H1 (cell line): ENCODE data around the gene OR1E1. TPM values are rescaled to one million over a fixed set of nuclear protein-coding genes. Genes with fewer than 3 reads are reported as not detected.

Experiments used
- CTCF ChIA-PET: fragments of 300-600 bp; sonication (Branson Sonifier 250); formaldehyde crosslinking; loops from one replicate; lab custom pipeline; 2021; ENCODE audit not compliant: partially characterized antibody; lab: Charles Lee
- POLR2A ChIA-PET: fragments of 300-600 bp; sonication (Branson Sonifier 250); formaldehyde crosslinking; loops from one replicate; lab custom pipeline; 2021; ENCODE audit warnings: inconsistent platforms; ENCODE audit not compliant: partially characterized antibody; lab: Charles Lee
- DNase-seq, 2 experiments: peaks; one replicate each; pipeline versions ENCODE4 v3.0.0 to v3.0.0-alpha.2; 2010 to 2022; ENCODE audit warnings: low spot score in 2 of 2, low read depth in 1 of 2, mixed read lengths in 1 of 2
- FAIRE-seq: peaks from 2 replicates; lab custom pipeline; 2011; peaks lifted over from hg19 to GRCh38; lab: Jason Lieb, UNC
- H2AFZ ChIP-seq: 2 replicates; pipeline ENCODE4 v1.8.1; 2012; ENCODE audit warnings: low read length, inconsistent platforms
- H2AK5ac ChIP-seq: 2 replicates; pipeline ENCODE4 v1.6.1; 2013; ENCODE audit warnings: low read depth, low read length
- H2BK120ac ChIP-seq: replicated peaks from 2 replicates; pipeline ENCODE3; 2013; ENCODE audit warnings: low read depth, low read length, inconsistent platforms
- H2BK12ac ChIP-seq: 2 replicates; pipeline ENCODE4 v1.6.1; 2013; ENCODE audit warnings: low read depth, low read length
- H2BK15ac ChIP-seq: 2 replicates; pipeline ENCODE4 v1.6.1; 2013; ENCODE audit warnings: low read length
- H2BK20ac ChIP-seq: 2 replicates; pipeline ENCODE4 v1.6.1; 2013; ENCODE audit warnings: low read length
- H2BK5ac ChIP-seq: 2 replicates; pipeline ENCODE4 v1.6.1; 2013; ENCODE audit warnings: low read depth, low read length
- H3K14ac ChIP-seq: 2 replicates; pipeline ENCODE4 v1.6.1; 2013; ENCODE audit warnings: inconsistent platforms; ENCODE audit not compliant: insufficient read length
- H3K18ac ChIP-seq: 2 replicates; pipeline ENCODE4 v1.6.1; 2013; ENCODE audit warnings: low read length; ENCODE audit errors: extremely low read depth
- H3K23ac ChIP-seq: 2 replicates; pipeline ENCODE4 v1.6.1; 2013; ENCODE audit warnings: inconsistent platforms; ENCODE audit not compliant: insufficient read length
- H3K23me2 ChIP-seq: 2 replicates; pipeline ENCODE4 v1.6.1; 2013; ENCODE audit warnings: low read depth, low read length
- H3K27ac ChIP-seq: 2 replicates; pipeline ENCODE4 v1.6.1; 2011; ENCODE audit warnings: low read depth, low read length, inconsistent platforms
- H3K27me3 ChIP-seq, 4 experiments: replicated peaks in 1 of 4; 1 replicate in 1 of 4; 2 replicates in 3 of 4; pipeline versions ENCODE4 v1.6.1 to v1.8.1; 2011 to 2013; ENCODE audit warnings: low read length in 3 of 4, mild to moderate bottlenecking in 3 of 4, inconsistent platforms in 2 of 4, mixed read lengths in 2 of 4, moderate library complexity in 1 of 4; ENCODE audit not compliant: control insufficient read depth in 3 of 4, insufficient read depth in 3 of 4; ENCODE audit errors: extremely low read depth in 1 of 4
- H3K36me3 ChIP-seq, 4 experiments: 2 replicates each; pipeline versions ENCODE4 v1.6.1 to v1.8.1; 2011 to 2013; ENCODE audit warnings: mild to moderate bottlenecking in 4 of 4, low read length in 3 of 4, moderate library complexity in 2 of 4, control low read depth in 1 of 4, inconsistent platforms in 1 of 4; ENCODE audit not compliant: insufficient read depth in 4 of 4, control insufficient read depth in 2 of 4
- H3K4ac ChIP-seq: replicated peaks from 2 replicates; pipeline ENCODE3; 2013; ENCODE audit warnings: low read length, low read depth, mixed read lengths, inconsistent platforms; ENCODE audit not compliant: insufficient read length
- H3K4me1 ChIP-seq, 4 experiments: replicated peaks in 1 of 4; 1 replicate in 1 of 4; 2 replicates in 3 of 4; pipeline versions ENCODE4 v1.6.1 to v1.8.1; 2011 to 2013; ENCODE audit warnings: low read length in 3 of 4, inconsistent platforms in 2 of 4, mixed read lengths in 1 of 4; ENCODE audit not compliant: insufficient read depth in 4 of 4, control insufficient read depth in 3 of 4
- H3K4me2 ChIP-seq, 2 experiments: 2 replicates each; pipeline versions ENCODE4 v1.6.1 to v1.8.1; 2011 to 2013; ENCODE audit warnings: low read depth in 2 of 2, low read length in 2 of 2, control low read depth in 1 of 2, inconsistent platforms in 1 of 2, mild to moderate bottlenecking in 1 of 2; ENCODE audit not compliant: insufficient read depth in 1 of 2
- H3K4me3 ChIP-seq, 4 experiments: fragments of 200-600, 300-600 bp in 1 of 4; sonication (generic), shearing (Covaris generic), sonication (Bioruptor Twin) in 1 of 4; 2 replicates each; pipeline versions ENCODE4 v1.5.1 to v1.8.1; 2011 to 2016; ENCODE audit warnings: low read length in 4 of 4, low read depth in 3 of 4, control low read depth in 2 of 4, inconsistent platforms in 2 of 4, mild to moderate bottlenecking in 2 of 4, mixed read lengths in 1 of 4, moderate library complexity in 1 of 4; ENCODE audit not compliant: insufficient read depth in 2 of 4; ENCODE audit errors: extremely low read depth in 1 of 4
- H3K56ac ChIP-seq: replicated peaks from 2 replicates; pipeline ENCODE3; 2013; ENCODE audit warnings: low read depth, mild to moderate bottlenecking, mixed read lengths, low read length, inconsistent platforms; ENCODE audit not compliant: insufficient read length
- H3K79me1 ChIP-seq: 2 replicates; pipeline ENCODE4 v1.6.1; 2013; ENCODE audit warnings: low read depth, low read length, control low read depth
- H3K79me2 ChIP-seq, 2 experiments: 2 replicates each; pipeline versions ENCODE4 v1.6.1 to v1.8.1; 2012 to 2013; ENCODE audit warnings: low read length in 2 of 2, mild to moderate bottlenecking in 2 of 2, inconsistent platforms in 1 of 2; ENCODE audit not compliant: insufficient read depth in 2 of 2, control insufficient read depth in 1 of 2
- H3K9ac ChIP-seq, 4 experiments: replicated peaks in 1 of 4; 1 replicate in 1 of 4; 2 replicates in 3 of 4; pipeline versions ENCODE4 v1.6.1 to v1.8.1; 2011 to 2013; ENCODE audit warnings: low read depth in 3 of 4, low read length in 3 of 4, control low read depth in 2 of 4, mild to moderate bottlenecking in 2 of 4, moderate library complexity in 2 of 4, inconsistent platforms in 1 of 4; ENCODE audit errors: extremely low read depth in 1 of 4
- H3K9me3 ChIP-seq, 2 experiments: 2 replicates each; pipeline versions ENCODE4 v1.6.1 to v1.8.1; 2012 to 2013; ENCODE audit warnings: mild to moderate bottlenecking in 2 of 2, moderate library complexity in 2 of 2, control low read depth in 1 of 2, inconsistent platforms in 1 of 2, low read depth in 1 of 2, low read length in 1 of 2, mixed read lengths in 1 of 2; ENCODE audit not compliant: insufficient read depth in 2 of 2
- H4K20me1 ChIP-seq, 2 experiments: replicated peaks in 1 of 2; 2 replicates each; pipeline versions ENCODE3 to v1.8.1; 2011 to 2013; ENCODE audit warnings: inconsistent platforms in 2 of 2, low read length in 2 of 2, mild to moderate bottlenecking in 1 of 2; ENCODE audit not compliant: insufficient read depth in 2 of 2, control insufficient read depth in 1 of 2
- H4K5ac ChIP-seq: 2 replicates; pipeline ENCODE4 v1.6.1; 2013; ENCODE audit warnings: low read length, low read depth, mixed read lengths, inconsistent platforms; ENCODE audit not compliant: insufficient read length
- H4K8ac ChIP-seq: 2 replicates; pipeline ENCODE4 v1.8.0; 2013; ENCODE audit warnings: mild to moderate bottlenecking, moderate library complexity, low read length, inconsistent platforms; ENCODE audit not compliant: insufficient read depth; ENCODE audit errors: extremely low read depth
- H4K91ac ChIP-seq: replicated peaks from 2 replicates; pipeline ENCODE3; 2013; ENCODE audit warnings: low read length, mixed read lengths, inconsistent platforms; ENCODE audit not compliant: insufficient read length
- KDM1A ChIP-seq: fragments of 200-600, 300-600 bp; sonication (generic); IDR thresholded peaks from 2 replicates; pipeline ENCODE4 v1.7.1; 2016; ENCODE audit warnings: mild to moderate bottlenecking, low read length, borderline replicate concordance
- POLR2AphosphoS5 ChIP-seq: IDR thresholded peaks from 2 replicates; pipeline ENCODE4 v1.6.1; 2011; ENCODE audit warnings: low read depth, low read length
- SP1 ChIP-seq: IDR thresholded peaks from 2 replicates; pipeline ENCODE4 v1.6.1; 2011; ENCODE audit warnings: low read depth, low read length
- SP2 ChIP-seq: IDR thresholded peaks from 2 replicates; pipeline ENCODE4 v1.6.1; 2012; ENCODE audit warnings: mild to moderate bottlenecking, low read length, inconsistent platforms
- TEAD4 ChIP-seq: IDR thresholded peaks from 2 replicates; pipeline ENCODE4 v1.6.1; 2012; ENCODE audit warnings: low read depth, low read length, inconsistent platforms, mixed read lengths
- WGBS, 2 experiments: shearing (Covaris generic) in 1 of 2; methylation state at CpG; one replicate each; pipeline versions ENCODE4 v1.1.6 to v1.1.7; 2013 to 2015; ENCODE audit warnings: low lambda C conversion rate in 2 of 2, mixed read lengths in 2 of 2, inconsistent platforms in 1 of 2, low coverage in 1 of 2, missing lambda C conversion rate in 1 of 2; ENCODE audit not compliant: insufficient replicate concordance in 2 of 2, insufficient coverage in 1 of 2, insufficient read length in 1 of 2; ENCODE audit errors: extremely low coverage in 1 of 2, missing lambda C conversion rate in 1 of 2; 5-methylcytosine and 5-hydroxymethylcytosine counted together
- polyA plus RNA-seq, 7 experiments: library from polyadenylated mRNA; depleted of rRNA in 3 of 7; stranded (reverse) in 5 of 7; unstranded in 2 of 7; fragments of >200 nt in 5 of 7; fragments of 200-250 nt in 2 of 7; gene quantifications; 1 replicate in 5 of 7; 2 replicates in 1 of 7; 4 replicates in 1 of 7; pipeline versions ENCODE4 v1.2.1 to v1.2.3, GENCODE V29; 2011 to 2013; ENCODE audit warnings: missing spikeins in 2 of 7, mixed read lengths in 2 of 7
- total RNA-seq: library from RNA; stranded (reverse); fragmentation: NEBNext Ultra II Directional; extraction: Animal tissue kit (Norgen Biotek cat#: 25700); gene quantifications from 2 replicates; pipeline ENCODE4 v1.2.1, GENCODE V29; 2021

OR1E1 gene
- total and polyA plus RNA-seq, 2 of the 8 experiments (the other 6 are each of a cell fraction or from before 2014, with no cell fraction given) = not detected

GRCh38 chr17:3411070-3411469 is 12.9 kb upstream of the OR1E1 start, which contains the start of gene OR3A3:
OR3A3 (plus strand) TSS chr17:3411370.
- Histone ChIP-seq H3K27me3 (no peaks in the 10 kb centered on the region), H3K14ac (no peak within 1 kb of the TSS), H3K4me3 (no peak within 1 kb of the TSS), H3K4me1 (no peaks in the 10 kb centered on the region), H3K23me2 (no peaks in the 10 kb centered on the region), H4K20me1 (no peaks in the 10 kb centered on the region), H4K91ac (no peak within 1 kb of the TSS), H3K79me2 (no peaks in the 10 kb centered on the region), H2BK12ac (no peak within 1 kb of the TSS), H2BK20ac (no peak within 1 kb of the TSS), H3K9me3 (peaks cover 18 to 19% of the 10 kb centered on the region in 2 experiments), H2BK5ac (no peak within 1 kb of the TSS), H3K27ac (no peak within 1 kb of the TSS)
- no peak for FAIRE-seq
- no peak for DNase-seq
- 72% methylated on average over 3 of the region's 3 CpGs; no CpG with 5 or more reads in 1 of the 2 experiments for WGBS, 2 experiments
- TF ChIP-seq SP2 (no peak), SP1 (no peak), KDM1A (no peak), TEAD4 (no peak), POLR2AphosphoS5 (no peak)
- TF ChIP-seq, all 59 proteins: peak for 0
- ChIA-PET CTCF (no interaction called here), POLR2A (no interaction called here)
- H3K9ac ChIP-seq = no peak within 1 kb of the TSS
- no peak within 1 kb of the TSS for H2AFZ ChIP-seq
- H3K4me2 ChIP-seq = no peak within 1 kb of the TSS
- H3K79me1 ChIP-seq = no peaks in the 10 kb centered on the region
- H3K18ac ChIP-seq = no peak within 1 kb of the TSS
- H2AK5ac ChIP-seq = no peak within 1 kb of the TSS
- no peak within 1 kb of the TSS for H2BK15ac ChIP-seq
- H3K36me3 ChIP-seq = no peaks in the 10 kb centered on the region
- H4K5ac ChIP-seq = no peak within 1 kb of the TSS
- H3K56ac ChIP-seq = no peak within 1 kb of the TSS
- H2BK120ac ChIP-seq = no peak within 1 kb of the TSS
- no peak within 1 kb of the TSS for H3K23ac ChIP-seq
- no peak within 1 kb of the TSS for H3K4ac ChIP-seq
- H4K8ac ChIP-seq = no peak within 1 kb of the TSS
